Measurements from ENCODE around the gene EEF1B2.

DNA sequence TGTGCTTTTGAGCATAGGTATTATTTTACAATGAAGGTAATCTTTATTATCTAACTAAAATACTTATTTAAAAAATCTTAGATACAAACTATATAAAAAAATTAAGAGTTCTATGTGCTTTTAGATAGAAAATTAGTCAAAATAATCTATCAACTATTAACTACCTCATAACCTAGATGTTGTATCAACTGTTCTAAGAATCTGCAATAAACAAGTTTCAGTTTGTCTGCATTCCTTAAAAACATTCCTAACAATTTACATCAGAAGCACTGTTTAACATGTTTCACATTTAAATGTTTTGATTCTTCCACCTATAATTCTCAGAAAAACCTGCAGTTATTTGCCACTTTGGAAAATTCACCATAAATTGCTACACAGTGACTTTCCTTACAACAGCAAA lies 33.8 kb upstream of the EEF1B2 start:
- TF ChIP-seq TEAD4 (IDR thresholded peaks at IDR 0.05) (no peak), YY1 (IDR thresholded peaks at IDR 0.05; ENCODE audit: low read depth) (no peak), CEBPB (IDR thresholded peaks at IDR 0.05) (no peak), FOXM1 (IDR thresholded peaks at IDR 0.05; ENCODE audit: borderline replicate concordance, low read depth) (no peak), TAF1 (IDR thresholded peaks at IDR 0.05; ENCODE audit: low read depth) (no peak), ZBTB7A (IDR thresholded peaks at IDR 0.05; ENCODE audit: low read depth) (no peak), EP300 (IDR thresholded peaks at IDR 0.05; ENCODE audit: borderline replicate concordance) (no peak), RAD21 (IDR thresholded peaks at IDR 0.05; ENCODE audit: low read depth) (no peak), CREB1 (IDR thresholded peaks at IDR 0.05; ENCODE audit: low read depth) (no peak)
- TF ChIP-seq, protein P1, sequence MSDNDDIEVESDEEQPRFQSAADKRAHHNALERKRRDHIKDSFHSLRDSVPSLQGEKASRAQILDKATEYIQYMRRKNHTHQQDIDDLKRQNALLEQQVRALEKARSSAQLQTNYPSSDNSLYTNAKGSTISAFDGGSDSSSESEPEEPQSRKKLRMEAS (IDR thresholded peaks at IDR 0.05), result no peak
- TF ChIP-seq, protein P2, sequence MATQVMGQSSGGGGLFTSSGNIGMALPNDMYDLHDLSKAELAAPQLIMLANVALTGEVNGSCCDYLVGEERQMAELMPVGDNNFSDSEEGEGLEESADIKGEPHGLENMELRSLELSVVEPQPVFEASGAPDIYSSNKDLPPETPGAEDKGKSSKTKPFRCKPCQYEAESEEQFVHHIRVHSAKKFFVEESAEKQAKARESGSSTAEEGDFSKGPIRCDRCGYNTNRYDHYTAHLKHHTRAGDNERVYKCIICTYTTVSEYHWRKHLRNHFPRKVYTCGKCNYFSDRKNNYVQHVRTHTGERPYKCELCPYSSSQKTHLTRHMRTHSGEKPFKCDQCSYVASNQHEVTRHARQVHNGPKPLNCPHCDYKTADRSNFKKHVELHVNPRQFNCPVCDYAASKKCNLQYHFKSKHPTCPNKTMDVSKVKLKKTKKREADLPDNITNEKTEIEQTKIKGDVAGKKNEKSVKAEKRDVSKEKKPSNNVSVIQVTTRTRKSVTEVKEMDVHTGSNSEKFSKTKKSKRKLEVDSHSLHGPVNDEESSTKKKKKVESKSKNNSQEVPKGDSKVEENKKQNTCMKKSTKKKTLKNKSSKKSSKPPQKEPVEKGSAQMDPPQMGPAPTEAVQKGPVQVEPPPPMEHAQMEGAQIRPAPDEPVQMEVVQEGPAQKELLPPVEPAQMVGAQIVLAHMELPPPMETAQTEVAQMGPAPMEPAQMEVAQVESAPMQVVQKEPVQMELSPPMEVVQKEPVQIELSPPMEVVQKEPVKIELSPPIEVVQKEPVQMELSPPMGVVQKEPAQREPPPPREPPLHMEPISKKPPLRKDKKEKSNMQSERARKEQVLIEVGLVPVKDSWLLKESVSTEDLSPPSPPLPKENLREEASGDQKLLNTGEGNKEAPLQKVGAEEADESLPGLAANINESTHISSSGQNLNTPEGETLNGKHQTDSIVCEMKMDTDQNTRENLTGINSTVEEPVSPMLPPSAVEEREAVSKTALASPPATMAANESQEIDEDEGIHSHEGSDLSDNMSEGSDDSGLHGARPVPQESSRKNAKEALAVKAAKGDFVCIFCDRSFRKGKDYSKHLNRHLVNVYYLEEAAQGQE (IDR thresholded peaks at IDR 0.05; ENCODE audit: low read depth), result no peak
